MM.1S (cell line): Measurements from ENCODE around the gene BFSP1.

Experiments
- DNase-seq: peaks from one replicate; pipeline ENCODE4 v3.0.0-alpha.2; 2015
- H2AFZ ChIP-seq: fragments of 300-600 bp; sonication (generic); 2 replicates; pipeline ENCODE4 v1.6.0; 2016; ENCODE audit warnings: antibody characterized with exemption, low read length
- H3F3A ChIP-seq: fragments of 300-600 bp; sonication (generic); 2 replicates; pipeline ENCODE4 v1.6.1; 2016; ENCODE audit warnings: mild to moderate bottlenecking, antibody characterized with exemption, low read length, moderate library complexity, mixed read lengths; ENCODE audit not compliant: insufficient read depth
- H3K27ac ChIP-seq: fragments of 300-600 bp; sonication (generic); 2 replicates; pipeline ENCODE4 v1.5.1; 2016; ENCODE audit warnings: mild to moderate bottlenecking, low read length
- H3K27me3 ChIP-seq: fragments of 300-600 bp; sonication (generic); replicated peaks from 2 replicates; pipeline ENCODE4 v1.6.0; 2016; ENCODE audit warnings: low read length; ENCODE audit not compliant: insufficient read depth
- H3K36me3 ChIP-seq: fragments of 300-600 bp; sonication (generic); replicated peaks from 2 replicates; pipeline ENCODE4 v1.6.1; 2016; ENCODE audit warnings: mild to moderate bottlenecking, low read length, mixed read lengths; ENCODE audit not compliant: insufficient read depth
- H3K4me1 ChIP-seq: fragments of 300-600 bp; sonication (generic); 2 replicates; pipeline ENCODE4 v1.6.1; 2016; ENCODE audit warnings: low read length, mixed read lengths
- H3K4me2 ChIP-seq: fragments of 300-600 bp; sonication (generic); 2 replicates; pipeline ENCODE4 v1.6.0; 2016; ENCODE audit warnings: low read depth, low read length
- H3K4me3 ChIP-seq: fragments of 300-600 bp; sonication (generic); 2 replicates; pipeline ENCODE4 v1.5.1; 2016; ENCODE audit warnings: low read length, mixed read lengths
- H3K79me2 ChIP-seq: fragments of 300-600 bp; sonication (generic); 2 replicates; pipeline ENCODE4 v1.6.1; 2016; ENCODE audit warnings: mixed run types, low read length, mixed read lengths
- H3K9ac ChIP-seq: fragments of 300-600 bp; sonication (generic); 2 replicates; pipeline ENCODE4 v1.6.1; 2016; ENCODE audit warnings: low read length, mixed read lengths
- H3K9me2 ChIP-seq: fragments of 300-600 bp; sonication (generic); replicated peaks from 2 replicates; pipeline ENCODE4 v1.6.1; 2016; ENCODE audit warnings: mild to moderate bottlenecking, low read length, mixed read lengths; ENCODE audit not compliant: insufficient read depth
- H3K9me3 ChIP-seq: fragments of 300-600 bp; sonication (generic); replicated peaks from 2 replicates; pipeline ENCODE4 v1.6.1; 2016; ENCODE audit warnings: mild to moderate bottlenecking, low read length, mixed read lengths; ENCODE audit not compliant: insufficient read depth
- H4K20me1 ChIP-seq: fragments of 300-600 bp; sonication (generic); 2 replicates; pipeline ENCODE4 v1.6.1; 2016; ENCODE audit warnings: mild to moderate bottlenecking, low read length, moderate library complexity, mixed read lengths; ENCODE audit not compliant: insufficient read depth
- CTCF ChIP-seq: fragments of 300-600 bp; sonication (generic); IDR thresholded peaks from 2 replicates; pipeline ENCODE4 v1.5.1; 2016; ENCODE audit warnings: antibody characterized with exemption, low read length, mixed read lengths
- EZH2 ChIP-seq: fragments of 300-600 bp; sonication (generic); optimal IDR thresholded peaks from 2 replicates; pipeline ENCODE3; 2017; ENCODE audit warnings: low read depth, mild to moderate bottlenecking, antibody characterized with exemption, low read length, mixed read lengths
- EZH2phosphoT487 ChIP-seq: fragments of 300-600 bp; sonication (generic); IDR thresholded peaks from 2 replicates; pipeline ENCODE4 v1.6.1; 2018; ENCODE audit warnings: antibody characterized with exemption, low read length

BFSP1 gene

GRCh38 chr20:17495826-17496225 is 35.4 kb downstream of the BFSP1 start:
- no peak for DNase-seq
- Histone ChIP-seq H3K36me3 (no peaks in the 10 kb centered on the region), H3K9me3 (no peaks in the 10 kb centered on the region), H3K9me2 (no peaks in the 10 kb centered on the region), H3K4me3 (no peak overlapping the region), H3K4me2 (no peak overlapping the region), H3F3A (no peaks in the 10 kb centered on the region), H3K27me3 (no peaks in the 10 kb centered on the region), H3K4me1 (no peaks in the 10 kb centered on the region), H4K20me1 (no peaks in the 10 kb centered on the region), H3K79me2 (no peaks in the 10 kb centered on the region), H3K27ac (no peak overlapping the region), H3K9ac (no peak overlapping the region), H2AFZ (no peak overlapping the region)
- TF ChIP-seq CTCF (no peak), EZH2 (no peak), EZH2phosphoT487 (no peak)

- Histone ChIP-seq H4K20me1 (no peaks in the 10 kb centered on the region), H3K9ac (no peak overlapping the region), H3K79me2 (no peaks in the 10 kb centered on the region), H3K36me3 (no peaks in the 10 kb centered on the region), H3K4me1 (no peaks in the 10 kb centered on the region), H3F3A (no peaks in the 10 kb centered on the region), H3K4me3 (no peak overlapping the region), H3K9me3 (no peaks in the 10 kb centered on the region), H3K4me2 (no peak overlapping the region), H3K27me3 (no peaks in the 10 kb centered on the region), H2AFZ (no peak overlapping the region), H3K27ac (no peak overlapping the region), H3K9me2 (no peaks in the 10 kb centered on the region)
- no peak for DNase-seq
- no peak for TF ChIP-seq EZH2phosphoT487
- no peak for TF ChIP-seq CTCF
- no peak for TF ChIP-seq EZH2
Measured at GRCh38 chr20:17494201-17494600, 37.0 kb downstream of the BFSP1 start.

GRCh38 chr20:17493173-17493572 is 38.0 kb downstream of the BFSP1 start:
- H3K79me2 ChIP-seq = no peaks in the 10 kb centered on the region
- no peaks in the 10 kb centered on the region for H3K27me3 ChIP-seq
- H3K9me2 ChIP-seq = no peaks in the 10 kb centered on the region
- H4K20me1 ChIP-seq = no peaks in the 10 kb centered on the region
- TF ChIP-seq CTCF (no peak), EZH2phosphoT487 (no peak), EZH2 (no peak)
- no peaks in the 10 kb centered on the region for H3K4me1 ChIP-seq
- H3K9ac ChIP-seq = no peak overlapping the region
- H3K9me3 ChIP-seq = no peaks in the 10 kb centered on the region
- no peak overlapping the region for H3K27ac ChIP-seq
- H2AFZ ChIP-seq = no peak overlapping the region
- DNase-seq = no peak
- no peak overlapping the region for H3K4me3 ChIP-seq
- H3K36me3 ChIP-seq = no peaks in the 10 kb centered on the region
- H3K4me2 ChIP-seq = no peak overlapping the region
- no peaks in the 10 kb centered on the region for H3F3A ChIP-seq
